ENCODE data around the gene PEX26.
"Not testable (repeated sequence)": the region's sequence is repeated elsewhere in the genome, so short reads cannot be mapped to it uniquely, and the experiment has no call there.

- TF ChIP-seq, protein P1, sequence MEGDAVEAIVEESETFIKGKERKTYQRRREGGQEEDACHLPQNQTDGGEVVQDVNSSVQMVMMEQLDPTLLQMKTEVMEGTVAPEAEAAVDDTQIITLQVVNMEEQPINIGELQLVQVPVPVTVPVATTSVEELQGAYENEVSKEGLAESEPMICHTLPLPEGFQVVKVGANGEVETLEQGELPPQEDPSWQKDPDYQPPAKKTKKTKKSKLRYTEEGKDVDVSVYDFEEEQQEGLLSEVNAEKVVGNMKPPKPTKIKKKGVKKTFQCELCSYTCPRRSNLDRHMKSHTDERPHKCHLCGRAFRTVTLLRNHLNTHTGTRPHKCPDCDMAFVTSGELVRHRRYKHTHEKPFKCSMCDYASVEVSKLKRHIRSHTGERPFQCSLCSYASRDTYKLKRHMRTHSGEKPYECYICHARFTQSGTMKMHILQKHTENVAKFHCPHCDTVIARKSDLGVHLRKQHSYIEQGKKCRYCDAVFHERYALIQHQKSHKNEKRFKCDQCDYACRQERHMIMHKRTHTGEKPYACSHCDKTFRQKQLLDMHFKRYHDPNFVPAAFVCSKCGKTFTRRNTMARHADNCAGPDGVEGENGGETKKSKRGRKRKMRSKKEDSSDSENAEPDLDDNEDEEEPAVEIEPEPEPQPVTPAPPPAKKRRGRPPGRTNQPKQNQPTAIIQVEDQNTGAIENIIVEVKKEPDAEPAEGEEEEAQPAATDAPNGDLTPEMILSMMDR (IDR thresholded peaks at IDR 0.05), result not testable (repeated sequence)
- not testable (repeated sequence) for TF ChIP-seq POLR2A (IDR thresholded peaks at IDR 0.05)
Observed at GRCh38 chr22:18141004-18141403, 63.2 kb downstream of the PEX26 start.

All from right lobe of liver (tissue), 4 donors.